DOHH2 (cell line): ENCODE measurements around the gene FOSB.

Source experiments
- H3F3A ChIP-seq: fragments of 200-600 bp; sonication (generic), shearing (Covaris generic); 2 replicates; pipeline ENCODE4 v1.6.0; 2016; ENCODE audit warnings: antibody characterized with exemption, mild to moderate bottlenecking; ENCODE audit not compliant: control insufficient read depth, insufficient read depth
- H3K27ac ChIP-seq: fragments of 200-600 bp; sonication (generic); 2 replicates; pipeline ENCODE4 v1.5.1; 2014; ENCODE audit warnings: low read depth, mild to moderate bottlenecking, low read length, moderate library complexity
- H3K27me3 ChIP-seq: fragments of 200-600 bp; sonication (generic); 2 replicates; pipeline ENCODE4 v1.6.1; 2014; ENCODE audit warnings: mild to moderate bottlenecking, low read length, mixed read lengths; ENCODE audit not compliant: control insufficient read depth
- H3K36me3 ChIP-seq: fragments of 200-600 bp; sonication (generic); 2 replicates; pipeline ENCODE4 v1.6.1; 2014; ENCODE audit warnings: mild to moderate bottlenecking, low read length, moderate library complexity, mixed read lengths; ENCODE audit not compliant: control insufficient read depth
- H3K4me1 ChIP-seq: fragments of 200-600 bp; sonication (generic); 2 replicates; pipeline ENCODE4 v1.6.1; 2014; ENCODE audit warnings: mild to moderate bottlenecking, low read length, mixed read lengths; ENCODE audit not compliant: control insufficient read depth
- H3K4me2 ChIP-seq: fragments of 200-600 bp; sonication (generic); 2 replicates; pipeline ENCODE4 v1.6.0; 2014; ENCODE audit warnings: mild to moderate bottlenecking, low read length, moderate library complexity
- H3K4me3 ChIP-seq: fragments of 200-600 bp; sonication (generic); 2 replicates; pipeline ENCODE4 v1.5.1; 2014; ENCODE audit warnings: mild to moderate bottlenecking, low read length, mixed read lengths
- H3K79me2 ChIP-seq: fragments of 200-600 bp; sonication (generic); 2 replicates; pipeline ENCODE4 v1.6.1; 2014; ENCODE audit warnings: mild to moderate bottlenecking, low read length, mixed read lengths; ENCODE audit not compliant: control insufficient read depth
- H3K9me2 ChIP-seq: fragments of 200-600 bp; sonication (generic); replicated peaks from 2 replicates; pipeline ENCODE4 v1.6.1; 2014; ENCODE audit warnings: mild to moderate bottlenecking, low read length, mixed read lengths; ENCODE audit not compliant: control insufficient read depth
- H3K9me3 ChIP-seq: fragments of 200-600 bp; sonication (generic); 2 replicates; pipeline ENCODE4 v1.6.1; 2014; ENCODE audit warnings: antibody characterized with exemption, low read length, mixed read lengths; ENCODE audit not compliant: control insufficient read depth, insufficient read depth
- H4K20me1 ChIP-seq: fragments of 200-600 bp; sonication (generic); 2 replicates; pipeline ENCODE4 v1.6.0; 2014; ENCODE audit warnings: low read depth, mild to moderate bottlenecking, antibody characterized with exemption, low read length, moderate library complexity; ENCODE audit not compliant: control insufficient read depth, insufficient read depth
- CTCF ChIP-seq: fragments of 200-600 bp; sonication (generic); IDR thresholded peaks from one replicate; pipeline ENCODE4 v1.5.1; 2014; ENCODE audit warnings: antibody characterized with exemption, mild to moderate bottlenecking, low read depth, low read length; ENCODE audit not compliant: poor library complexity, severe bottlenecking
- EZH2phosphoT487 ChIP-seq: fragments of 200-600 bp; sonication (generic); IDR thresholded peaks from 2 replicates; pipeline ENCODE4 v1.6.1; 2017; ENCODE audit warnings: borderline replicate concordance, mild to moderate bottlenecking, antibody characterized with exemption, low read length, moderate library complexity, mixed read lengths

The FOSB gene

DNA sequence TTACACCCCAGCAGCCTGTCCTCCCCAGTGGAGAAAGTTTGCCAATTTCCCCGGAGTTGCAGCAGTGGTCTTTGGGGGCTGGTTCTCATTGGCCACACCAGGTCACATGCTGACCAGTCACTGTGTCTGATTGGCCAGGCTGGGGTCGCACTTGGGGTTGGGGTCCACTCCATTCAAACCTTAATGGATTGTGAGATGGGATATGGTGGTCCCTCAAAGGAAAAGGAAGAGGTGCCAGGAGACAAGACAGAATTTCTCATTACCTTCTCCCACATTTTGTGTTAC lies 33.9 kb downstream of the FOSB start:
- H3K4me1 ChIP-seq = peaks cover 55% of the 10 kb centered on the region
- TF ChIP-seq CTCF (no peak), EZH2phosphoT487 (no peak)

DNA sequence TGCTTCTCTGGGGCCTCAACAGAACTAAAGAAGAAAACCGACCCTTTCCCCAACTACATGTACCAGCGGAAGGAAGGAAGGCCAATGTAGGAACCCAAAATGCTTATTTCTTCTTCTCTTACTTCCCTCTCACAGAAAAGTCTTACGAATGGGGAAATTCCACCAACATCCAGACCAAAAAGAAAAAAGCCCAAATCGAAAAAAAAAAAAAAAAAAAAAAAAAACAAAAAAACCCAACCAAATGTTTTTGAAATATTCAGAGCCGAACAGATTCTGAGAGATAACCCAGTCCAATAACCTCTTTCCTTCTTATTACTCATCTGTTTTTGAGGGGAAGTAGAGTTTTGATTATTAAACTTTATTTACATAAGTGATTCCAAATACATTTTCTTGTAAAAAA lies 34.3 kb downstream of the FOSB start:
- H3F3A ChIP-seq = peaks cover 5% of the 10 kb centered on the region
- H3K36me3 ChIP-seq = no peaks in the 10 kb centered on the region
- no peaks in the 10 kb centered on the region for H3K9me2 ChIP-seq
- H4K20me1 ChIP-seq = no peaks in the 10 kb centered on the region
- H3K4me1 ChIP-seq = peaks cover 54% of the 10 kb centered on the region
- H3K27ac ChIP-seq = no peak overlapping the region
- no peaks in the 10 kb centered on the region for H3K27me3 ChIP-seq
- H3K79me2 ChIP-seq = no peaks in the 10 kb centered on the region
- no peak for TF ChIP-seq EZH2phosphoT487
- no peak overlapping the region for H3K4me2 ChIP-seq
- no peak overlapping the region for H3K4me3 ChIP-seq
- no peaks in the 10 kb centered on the region for H3K9me3 ChIP-seq

More for the DNA sequence above, 33.9 kb downstream of the FOSB start:
- Histone ChIP-seq H3K9me2 (no peaks in the 10 kb centered on the region), H3K27me3 (no peaks in the 10 kb centered on the region; the same call in 1 of the 2 replicates), H4K20me1 (no peaks in the 10 kb centered on the region), H3K36me3 (no peaks in the 10 kb centered on the region), H3K79me2 (no peaks in the 10 kb centered on the region), H3K27ac (no peak overlapping the region), H3K4me3 (no peak overlapping the region), H3K4me2 (no peak overlapping the region), H3F3A (peaks cover 5% of the 10 kb centered on the region), H3K9me3 (no peaks in the 10 kb centered on the region)

GRCh38 chr19:45503909-45504308 lies 36.1 kb downstream of the FOSB start:
- peaks cover 16% of the 10 kb centered on the region for H3K79me2 ChIP-seq
- no peak overlapping the region for H3K4me3 ChIP-seq
- H3K27me3 ChIP-seq = no peaks in the 10 kb centered on the region
- TF ChIP-seq EZH2phosphoT487 (no peak), CTCF (no peak)
- no peaks in the 10 kb centered on the region for H4K20me1 ChIP-seq
- H3K9me2 ChIP-seq = no peaks in the 10 kb centered on the region
- H3K4me2 ChIP-seq = no peak overlapping the region
- H3K9me3 ChIP-seq = no peaks in the 10 kb centered on the region
- no peak overlapping the region for H3K27ac ChIP-seq
- peaks cover 42% of the 10 kb centered on the region for H3K4me1 ChIP-seq
- no peaks in the 10 kb centered on the region for H3K36me3 ChIP-seq
- peaks cover under 1% of the 10 kb centered on the region; the same call in 1 of the 2 replicates for H3F3A ChIP-seq

DNA sequence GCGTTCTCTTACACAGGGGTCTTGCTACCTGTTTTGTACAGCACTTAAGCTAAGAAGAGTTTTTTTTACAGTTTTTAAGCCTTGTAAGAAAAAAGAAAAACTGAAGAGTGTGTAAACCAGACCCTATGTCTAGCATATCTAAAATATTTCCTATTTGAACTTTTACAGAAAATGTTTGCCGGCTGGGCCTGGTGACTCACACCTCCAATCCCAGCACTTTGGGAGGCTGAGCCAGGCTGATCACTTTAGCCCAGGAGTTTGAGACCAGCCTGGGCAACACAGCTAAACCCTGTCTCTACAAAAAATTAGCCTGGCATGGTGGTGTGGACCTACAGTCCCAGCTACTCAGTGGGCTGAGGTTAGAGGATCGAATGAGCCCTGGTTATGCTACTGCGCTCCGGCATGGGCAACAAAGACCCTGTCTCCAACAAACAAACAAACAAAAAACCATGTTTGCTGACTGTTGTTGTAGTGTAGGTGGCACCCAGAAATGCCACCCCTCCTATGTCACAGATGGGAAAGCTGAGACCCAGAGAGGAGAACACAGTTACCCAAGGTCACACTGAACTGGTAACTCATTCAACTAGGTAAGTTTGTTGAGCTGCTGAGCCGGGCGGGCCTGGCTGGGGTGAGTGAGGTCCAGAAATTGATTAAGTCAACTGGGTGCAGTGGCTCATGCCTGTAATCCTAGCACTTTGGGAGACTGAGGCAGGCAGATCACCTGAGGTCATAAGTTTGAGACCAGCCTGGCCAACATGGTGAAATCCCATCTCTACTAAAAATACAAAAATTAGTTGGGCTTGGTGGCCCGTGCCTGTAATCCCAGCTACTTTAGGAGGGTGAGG lies 37.6 kb downstream of the FOSB start:
- H3K4me3 ChIP-seq = peak overlapping the region; percentile 77
- no peaks in the 10 kb centered on the region for H3K9me2 ChIP-seq
- no peak overlapping the region for H3K27ac ChIP-seq
- peaks cover 10% of the 10 kb centered on the region for H3F3A ChIP-seq
- no peaks in the 10 kb centered on the region for H3K27me3 ChIP-seq
- peaks cover 45% of the 10 kb centered on the region for H3K4me1 ChIP-seq
- peaks cover 5% of the 10 kb centered on the region; the same call in 1 of the 2 replicates for H3K36me3 ChIP-seq
- peak overlapping the region; percentile 98 for H3K4me2 ChIP-seq
- no peaks in the 10 kb centered on the region for H3K9me3 ChIP-seq
- peaks cover 5% of the 10 kb centered on the region for H4K20me1 ChIP-seq
- H3K79me2 ChIP-seq = peaks cover 30% of the 10 kb centered on the region
- TF ChIP-seq EZH2phosphoT487 = no peak
- no peak for TF ChIP-seq CTCF
